AG09319 (cell line): Measurements from ENCODE around the gene MRPL4.

Source experiments
- DNase-seq: peaks from one replicate; pipeline ENCODE4 v3.0.0-alpha.2; 2010; ENCODE audit warnings: low read depth; ENCODE audit errors: extremely low read depth
- CTCF ChIP-seq: IDR thresholded peaks from 2 replicates; pipeline ENCODE4 v1.5.1; 2011; ENCODE audit warnings: low read depth, mild to moderate bottlenecking, inconsistent platforms, low read length, moderate library complexity

MRPL4 gene

GRCh38 chr19:10290876-10291553 lies 39.0 kb downstream of the MRPL4 start:
- TF ChIP-seq CTCF = no peak
- no peak for DNase-seq

- DNase-seq = no peak
- no peak for TF ChIP-seq CTCF
Measured at GRCh38 chr19:10291554-10292205, 39.7 kb downstream of the MRPL4 start.

GRCh38 chr19:10292206-10292788 lies 40.3 kb downstream of the MRPL4 start:
- no peak for TF ChIP-seq CTCF
- DNase-seq = no peak

GRCh38 chr19:10292789-10293636 lies 41.0 kb downstream of the MRPL4 start:
- no peak for DNase-seq
- no peak for TF ChIP-seq CTCF

- TF ChIP-seq CTCF = no peak
Measured at GRCh38 chr19:10293637-10294367, 41.8 kb downstream of the MRPL4 start.

GRCh38 chr19:10294368-10294697 lies 42.3 kb downstream of the MRPL4 start:
- no peak for DNase-seq
- TF ChIP-seq CTCF = no peak

More at GRCh38 chr19:10293637-10294367, 41.8 kb downstream of the MRPL4 start:
- DNase-seq = no peak
